Activated CD4-positive, alpha-beta T cell treated with anti-CD3 and anti-CD28 coated beads for 48 hours (primary cell): ENCODE data around the gene CHMP1A.
A peak's percentile ranks its signal among the peaks of the same experiment; 100 is the strongest.

ENCODE experiments used
- DNase-seq: peaks from one replicate; pipeline ENCODE4 v3.0.0-alpha.2; 2020

The CHMP1A gene

GRCh38 chr16:89623511-89624261 lies 33.8 kb downstream of the CHMP1A start:
- no peak for DNase-seq

- DNase-seq = no peak
These were observed 35.7 kb downstream of the CHMP1A start for GRCh38 chr16:89621698-89622409.

- DNase-seq = no peak
These were observed 36.3 kb downstream of the CHMP1A start for GRCh38 chr16:89621136-89621697.

GRCh38 chr16:89620406-89620841 lies 37.1 kb downstream of the CHMP1A start:
- DNase-seq = no peak

GRCh38 chr16:89619840-89620239 lies 37.7 kb downstream of the CHMP1A start:
- no peak for DNase-seq

- no peak for DNase-seq
These were observed 39.2 kb downstream of the CHMP1A start for GRCh38 chr16:89618109-89618998.

- no peak for DNase-seq
These were observed 40.5 kb downstream of the CHMP1A start for GRCh38 chr16:89617036-89617435.

- DNase-seq = no peak
These were observed 40.9 kb downstream of the CHMP1A start for GRCh38 chr16:89616623-89617022.

- peak; percentile 31 for DNase-seq
These were observed 41.9 kb downstream of the CHMP1A start for GRCh38 chr16:89615596-89616090.

GRCh38 chr16:89615176-89615575 lies 42.3 kb downstream of the CHMP1A start:
- DNase-seq = no peak

GRCh38 chr16:89613954-89614459 lies 43.5 kb downstream of the CHMP1A start:
- no peak for DNase-seq

GRCh38 chr16:89613231-89613953 lies 44.1 kb downstream of the CHMP1A start, which contains the start of gene DPEP1:
DPEP1 (plus strand) TSS chr16:89613642; CDS start chr16:89630411, 16,769 bp downstream.
- DNase-seq = no peak

GRCh38 chr16:89612415-89613166 lies 44.9 kb downstream of the CHMP1A start:
- no peak for DNase-seq

GRCh38 chr16:89610108-89610453 lies 47.4 kb downstream of the CHMP1A start:
- no peak for DNase-seq

- DNase-seq = no peak
These were observed 49.4 kb downstream of the CHMP1A start for GRCh38 chr16:89607937-89608740.

GRCh38 chr16:89607453-89607852 lies 50.1 kb downstream of the CHMP1A start:
- DNase-seq = no peak

GRCh38 chr16:89606006-89606405 lies 51.5 kb downstream of the CHMP1A start:
- no peak for DNase-seq

- no peak for DNase-seq
These were observed 52.1 kb downstream of the CHMP1A start for GRCh38 chr16:89605186-89605970.

GRCh38 chr16:89604764-89605163 lies 52.7 kb downstream of the CHMP1A start:
- no peak for DNase-seq
